GM19099 (cell line): ENCODE data around the gene HOXB9.

Experiments
- POLR2A ChIP-seq: IDR thresholded peaks from 3 replicates; pipeline ENCODE4 v1.6.1; 2011; ENCODE audit warnings: low read depth; ENCODE audit not compliant: insufficient read length; ENCODE audit errors: extremely low read depth

The HOXB9 gene

DNA sequence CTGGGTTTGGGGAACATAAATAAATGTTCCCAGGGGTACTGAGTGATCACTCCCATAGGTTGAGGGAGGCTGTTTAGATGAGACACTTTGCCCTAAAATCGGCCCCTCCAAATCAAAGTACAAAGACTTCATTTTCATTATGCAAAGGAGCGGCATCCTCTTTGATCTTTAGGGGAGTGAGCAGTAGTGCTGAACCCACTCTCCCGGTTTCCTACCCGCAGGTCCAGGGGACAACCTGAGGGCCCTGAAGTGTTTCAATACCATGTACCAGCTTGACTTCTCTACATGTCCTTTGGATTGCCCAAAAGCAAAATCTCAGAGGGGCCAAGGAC lies 25.0 kb downstream of the HOXB9 start:
- no peak for TF ChIP-seq POLR2A

DNA sequence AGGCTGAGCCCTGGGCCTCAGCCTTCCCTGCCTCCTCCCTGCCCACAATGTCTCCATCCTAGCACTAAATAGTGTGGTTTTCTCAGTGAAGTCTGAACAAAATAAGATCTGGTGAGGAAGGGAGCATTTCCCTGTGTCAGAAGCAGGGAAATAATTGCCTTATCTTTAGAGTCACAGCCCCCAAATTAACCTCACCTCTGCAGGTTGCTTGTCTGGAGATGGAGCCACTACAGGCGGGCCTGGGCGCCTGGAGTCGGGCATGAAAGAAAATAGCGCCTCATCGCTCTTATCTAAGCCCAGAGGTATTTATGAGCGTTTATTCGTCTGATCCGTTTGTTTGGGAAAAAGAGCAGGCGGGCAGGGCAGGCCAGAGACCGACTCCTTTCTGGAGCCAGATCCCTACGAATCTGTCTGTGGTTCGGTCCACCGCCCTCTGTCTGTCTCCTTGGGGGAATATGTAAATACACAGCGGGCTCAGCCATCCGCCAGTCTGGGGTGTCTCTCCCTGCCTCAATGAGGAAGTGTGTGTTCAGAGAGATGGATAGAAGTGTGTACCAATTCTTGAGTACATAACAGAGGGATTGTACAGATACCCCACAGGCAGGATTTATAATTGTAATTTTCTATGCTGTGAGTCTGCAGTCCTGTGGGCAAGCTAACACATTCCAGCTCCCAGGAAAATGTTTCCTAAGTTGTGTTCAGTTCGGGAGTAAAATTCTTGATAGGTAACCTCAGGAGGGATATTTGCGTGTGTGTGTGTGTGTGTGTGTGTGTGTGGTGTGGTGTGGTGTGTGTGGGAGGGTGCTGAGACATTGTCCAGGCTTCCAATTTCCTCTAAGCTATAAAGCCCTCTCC lies 25.7 kb downstream of the HOXB9 start:
- TF ChIP-seq POLR2A: no peak

DNA sequence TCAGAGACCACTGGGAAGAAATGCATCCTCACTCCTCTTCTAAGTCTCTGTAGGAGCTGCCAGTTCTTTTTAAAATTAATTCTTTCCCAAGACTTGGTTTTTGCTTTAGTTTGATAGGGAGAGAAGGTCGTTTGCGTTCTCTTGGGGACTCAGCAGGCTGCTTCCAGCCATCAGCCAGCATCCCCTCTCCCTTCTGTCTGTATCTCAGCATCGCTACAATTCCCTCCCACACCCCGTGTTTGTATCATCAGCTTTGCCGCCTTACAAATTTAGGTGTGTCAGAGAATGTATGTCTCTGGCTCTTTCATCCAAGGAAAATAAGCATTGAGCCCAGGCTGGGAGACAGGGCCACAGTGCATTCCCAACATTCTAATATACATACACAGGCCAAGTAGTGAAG lies 26.8 kb downstream of the HOXB9 start:
- TF ChIP-seq POLR2A: no peak

DNA sequence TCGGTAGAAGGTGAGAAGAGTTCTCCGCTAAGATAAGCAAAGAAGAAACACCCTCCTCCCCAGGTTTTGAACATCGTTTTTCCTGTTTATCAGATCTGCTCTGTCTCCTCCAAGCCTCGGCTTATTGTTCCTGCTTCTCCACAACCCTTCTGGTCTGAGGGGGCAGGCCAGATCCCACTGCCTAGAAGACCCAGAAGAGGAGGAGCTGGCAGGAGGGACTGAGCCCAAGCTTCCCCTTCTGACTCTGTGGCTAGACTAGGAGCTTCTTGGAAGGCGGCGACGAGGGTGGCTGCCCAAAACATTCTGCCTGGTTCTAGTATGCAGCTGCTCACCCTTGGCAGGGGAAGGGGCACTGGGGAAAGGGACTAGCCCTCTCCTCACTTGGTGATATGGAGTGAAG lies 27.4 kb downstream of the HOXB9 start:
- TF ChIP-seq POLR2A: no peak

DNA sequence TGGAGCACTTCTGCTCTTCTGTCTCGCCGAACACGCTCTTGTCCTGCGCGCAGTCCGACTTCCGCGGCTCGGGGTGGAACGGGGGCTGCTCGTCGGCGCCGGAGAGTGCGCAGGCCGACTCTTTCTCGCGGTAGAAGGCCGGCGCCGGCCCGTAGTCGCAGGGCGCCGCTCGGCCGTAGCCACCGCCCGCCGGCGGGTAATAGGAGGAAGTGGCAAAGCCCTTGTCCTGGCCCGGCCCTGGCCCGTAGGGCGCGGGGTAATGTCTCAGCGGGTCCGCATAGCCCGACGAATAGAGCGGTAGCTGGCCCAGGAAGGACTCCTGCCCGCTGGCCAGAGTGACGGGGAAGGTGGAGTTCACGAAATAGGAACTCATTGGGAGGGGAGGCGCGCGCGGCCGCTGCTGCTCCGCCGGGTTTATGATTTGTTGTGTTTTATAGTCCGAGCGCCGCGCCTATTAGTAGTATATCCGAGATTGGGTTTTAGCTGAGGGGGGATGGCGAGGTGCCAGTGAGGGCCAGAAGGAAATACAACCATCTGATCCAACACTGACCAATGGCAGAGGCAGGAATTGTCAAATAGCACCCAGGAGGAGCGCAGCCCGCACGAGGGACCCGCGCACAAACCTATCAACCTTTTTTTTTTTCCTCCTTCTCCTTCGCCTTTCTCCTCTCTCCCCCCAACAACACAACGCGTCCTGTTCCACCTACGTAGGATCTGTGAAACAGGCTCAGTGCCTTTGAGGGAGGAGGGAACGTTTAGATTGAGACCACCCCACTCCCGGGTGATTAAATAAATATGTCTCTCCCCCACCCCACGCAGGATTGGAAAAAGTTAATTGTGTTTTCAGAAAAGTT lies 28.2 kb downstream of the HOXB9 start:
- peak; percentile 37 for TF ChIP-seq POLR2A

DNA sequence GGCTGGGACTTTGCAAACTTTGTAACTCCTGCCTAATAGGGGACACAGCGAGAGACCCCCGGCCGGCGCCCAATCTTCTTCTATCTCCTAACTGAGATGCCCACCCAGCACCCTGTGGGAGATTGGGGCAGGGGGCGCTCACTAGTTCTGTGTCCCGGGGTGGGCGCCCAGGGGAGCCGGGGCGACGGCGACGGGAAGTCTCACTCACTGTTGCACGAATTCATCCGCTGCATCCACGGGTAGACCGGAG lies 28.7 kb downstream of the HOXB9 start:
- no peak for TF ChIP-seq POLR2A

DNA sequence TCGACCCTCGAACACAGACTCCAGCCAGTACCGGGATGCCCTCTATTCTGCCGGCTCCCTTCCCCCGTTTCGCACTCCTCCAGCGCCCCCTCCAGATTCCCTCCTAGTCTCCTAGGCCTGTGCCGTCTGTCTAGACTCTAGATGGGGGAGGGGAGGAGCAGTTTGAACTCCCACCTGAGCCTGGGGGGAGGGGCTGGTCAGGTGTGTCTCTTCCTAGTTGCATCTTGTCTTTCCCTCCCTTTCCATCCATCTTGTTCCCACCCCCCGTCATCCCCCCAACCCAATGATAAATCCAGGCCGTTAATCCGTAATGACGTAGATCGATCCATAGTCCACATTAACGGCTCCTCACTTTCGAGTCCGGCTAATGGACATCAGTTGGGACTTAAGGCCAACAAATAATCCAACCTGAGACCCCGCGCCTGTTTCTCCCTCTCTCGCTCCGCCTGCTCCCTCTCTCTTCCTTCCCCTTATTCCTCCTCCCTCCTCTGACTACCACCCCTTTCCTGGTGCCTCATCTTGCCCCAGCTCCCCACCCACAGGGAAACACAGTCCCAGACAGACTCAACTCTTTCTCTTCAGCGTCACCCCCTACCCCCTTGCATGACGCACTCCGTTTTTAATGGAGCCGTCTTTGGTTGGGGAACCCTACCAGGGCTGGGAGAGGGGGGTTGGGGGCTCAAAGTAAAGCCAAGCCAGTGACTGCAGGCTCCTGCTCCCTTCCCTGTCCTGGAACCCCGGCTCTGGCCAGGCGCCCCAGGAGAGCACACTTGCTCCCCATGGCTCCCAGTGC lies 29.2 kb downstream of the HOXB9 start:
- no peak for TF ChIP-seq POLR2A

DNA sequence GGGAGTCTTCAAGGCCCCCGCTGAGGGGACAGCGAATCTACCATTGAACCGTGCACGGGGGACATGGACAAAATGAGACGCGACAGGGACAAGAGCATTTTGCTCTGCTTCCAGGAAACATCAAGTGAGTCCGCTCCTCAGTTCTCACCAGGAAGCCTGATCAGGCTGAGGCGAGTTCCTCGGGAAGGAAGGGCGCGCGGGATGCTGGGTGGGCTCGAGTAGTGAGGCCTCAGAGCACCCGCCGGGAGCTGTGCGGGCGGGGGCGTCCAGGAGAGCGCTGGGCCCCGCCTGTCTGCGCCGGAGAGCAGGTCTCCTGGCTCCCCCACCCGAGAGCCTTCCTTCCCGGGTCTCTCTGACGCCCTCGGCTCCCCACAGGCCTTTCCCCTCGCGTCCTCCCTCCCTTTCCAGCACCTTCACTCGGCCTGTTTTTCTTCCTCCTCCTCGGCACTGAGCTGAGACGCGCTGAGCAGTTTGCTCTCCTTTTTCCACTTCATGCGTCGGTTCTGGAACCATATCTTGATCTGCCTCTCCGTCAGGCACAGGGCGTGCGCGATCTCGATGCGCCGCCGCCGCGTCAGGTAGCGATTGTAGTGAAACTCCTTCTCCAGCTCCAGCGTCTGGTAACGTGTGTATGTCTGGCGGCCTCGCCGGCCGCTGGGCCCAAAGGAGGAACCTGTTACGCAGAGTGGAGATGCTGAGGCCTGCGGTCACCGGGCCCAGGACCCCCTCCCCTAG lies 30.0 kb downstream of the HOXB9 start:
- no peak for TF ChIP-seq POLR2A

DNA sequence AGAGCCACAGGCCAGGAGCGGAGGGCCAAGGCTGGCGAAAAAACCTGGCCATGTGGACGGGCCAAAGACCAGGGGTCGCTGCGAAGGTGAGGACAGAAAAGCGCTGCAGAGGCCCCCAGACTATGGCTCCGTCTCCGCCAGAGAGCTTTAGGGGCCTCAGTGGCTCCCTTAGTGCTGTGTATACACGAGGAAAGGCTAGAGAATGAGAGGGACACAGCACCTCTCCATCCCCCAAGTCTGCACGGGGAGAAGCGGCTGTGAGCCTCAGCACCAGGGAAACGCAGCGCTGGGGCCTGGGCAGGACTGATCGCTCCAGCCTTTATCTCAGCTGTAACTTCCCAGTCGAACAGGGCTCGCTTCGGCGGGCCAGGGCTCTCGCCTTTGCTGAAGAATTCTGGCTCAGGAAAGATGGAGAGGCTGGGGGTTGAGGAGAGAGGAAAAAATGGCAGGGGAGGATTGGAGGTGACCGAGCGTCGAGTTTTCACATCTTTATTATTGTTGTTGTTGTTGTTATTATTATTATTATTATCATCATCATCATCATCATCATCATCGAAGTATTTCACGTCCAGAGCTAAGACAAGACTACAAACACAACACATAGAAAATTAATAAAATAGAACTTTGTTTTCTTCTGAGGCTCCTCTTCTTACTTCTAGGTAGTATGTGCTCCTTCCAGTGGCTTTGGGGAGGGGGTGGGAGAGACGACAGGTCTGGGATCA lies 30.7 kb downstream of the HOXB9 start:
- no peak for TF ChIP-seq POLR2A

DNA sequence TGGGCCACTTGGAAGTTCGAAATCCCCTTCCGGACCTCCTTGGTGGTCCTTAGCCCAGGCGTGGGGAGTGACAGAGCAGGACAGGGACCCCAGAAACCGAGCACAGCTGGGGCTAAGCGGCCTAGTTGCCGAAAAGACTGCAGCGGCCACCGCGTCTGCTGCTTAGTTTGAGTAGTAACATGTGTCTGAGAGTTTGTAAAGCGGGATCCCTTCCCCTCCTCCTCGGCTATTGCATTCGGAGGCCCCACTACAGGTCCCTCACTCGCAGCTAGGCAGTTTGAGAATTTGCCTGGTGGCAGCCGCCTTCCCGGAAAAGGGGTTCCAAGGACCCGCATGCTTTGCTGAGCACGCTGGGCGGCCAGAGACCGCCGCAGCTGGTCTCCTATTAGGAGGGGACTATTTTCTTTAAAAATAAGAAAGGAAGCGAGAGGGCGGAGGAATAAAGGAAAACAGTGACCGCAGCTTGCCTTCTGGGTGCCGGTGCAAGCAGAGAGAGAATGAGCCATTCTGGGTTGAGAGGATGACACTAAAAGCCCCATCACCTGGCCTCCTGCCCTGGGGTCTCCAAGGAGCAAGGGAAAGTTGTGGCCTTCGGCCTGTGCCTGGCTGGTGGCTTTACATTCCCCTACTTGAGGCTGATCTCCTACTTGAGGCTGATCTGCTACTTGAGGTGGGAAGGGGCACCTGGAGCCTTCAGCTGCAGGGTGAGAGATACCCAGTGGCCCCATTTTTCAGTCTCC lies 31.4 kb downstream of the HOXB9 start:
- no peak for TF ChIP-seq POLR2A

DNA sequence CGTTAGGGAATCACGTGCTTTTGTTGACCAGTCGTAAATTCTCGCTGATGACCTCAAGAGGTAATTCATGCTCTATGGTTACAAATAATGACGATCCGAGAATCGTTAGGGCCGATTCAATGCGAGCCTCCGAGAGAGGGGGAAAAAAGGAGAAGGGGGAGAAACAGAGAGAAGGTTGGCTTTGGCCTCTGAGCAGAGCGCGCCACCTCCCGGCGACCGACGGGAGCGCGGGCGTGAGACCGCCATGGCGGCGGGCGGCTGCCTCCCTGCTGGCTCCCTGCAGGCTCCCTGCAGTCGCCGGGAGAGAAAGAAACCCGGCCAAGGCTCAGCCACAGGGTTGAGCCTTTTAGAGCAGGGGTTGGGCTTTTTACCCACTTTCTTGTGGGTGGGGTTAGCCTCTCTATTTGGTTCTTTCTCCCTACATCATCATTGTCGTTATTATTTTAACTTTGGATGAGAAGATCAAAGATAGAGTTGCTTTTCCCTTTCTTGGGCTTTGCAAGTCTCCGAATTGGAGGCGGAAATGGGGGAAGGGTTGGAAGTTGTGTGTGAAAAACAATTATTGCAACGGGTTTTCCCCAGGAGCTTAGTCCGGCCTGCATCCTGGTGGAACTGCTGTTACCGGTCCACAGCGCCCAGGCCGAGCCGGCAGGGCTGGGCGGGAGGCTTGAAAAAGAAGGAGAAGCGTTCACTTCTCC lies 32.2 kb downstream of the HOXB9 start:
- no peak for TF ChIP-seq POLR2A

DNA sequence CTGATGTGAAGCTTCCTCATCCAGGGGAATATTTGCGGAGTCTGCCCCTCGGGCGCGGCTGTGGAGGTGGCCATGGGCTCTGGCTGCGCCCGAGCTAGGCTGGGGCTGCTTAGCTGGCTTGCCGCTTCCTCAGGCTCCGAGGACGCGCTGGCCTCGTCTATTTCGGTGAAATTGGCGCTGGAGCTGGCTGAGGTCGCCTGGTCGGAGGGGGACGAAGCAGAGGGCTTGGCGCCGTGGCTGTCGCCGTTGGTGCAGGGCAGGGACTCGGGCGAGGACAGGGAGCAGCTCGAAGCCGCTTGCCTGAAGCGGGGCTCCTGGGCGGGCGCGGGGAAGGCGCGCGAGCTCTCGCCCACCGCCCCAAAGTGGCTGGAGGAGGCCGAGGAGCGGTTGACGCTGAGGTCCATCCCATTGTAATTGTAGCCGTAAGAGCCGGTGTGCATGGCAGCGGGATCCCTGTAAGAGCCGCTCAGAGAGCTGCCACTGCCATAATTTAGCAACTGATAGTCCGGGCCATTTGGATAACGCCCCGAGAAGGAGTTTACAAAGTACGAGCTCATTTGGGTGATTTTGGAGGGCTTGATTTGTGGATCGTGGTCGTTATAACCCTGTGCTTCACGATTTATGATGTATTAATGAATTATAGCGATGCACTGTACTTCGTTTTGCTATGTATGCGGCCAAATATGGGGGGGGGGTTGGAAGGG lies 32.9 kb downstream of the HOXB9 start, which contains the start of gene HOXB5:
Gene HOXB5, minus strand, starts transcription at position 654 of the 704 bp plus-strand sequence. Its CDS starts 97 bp downstream, at position 557.
- TF ChIP-seq POLR2A: no peak

DNA sequence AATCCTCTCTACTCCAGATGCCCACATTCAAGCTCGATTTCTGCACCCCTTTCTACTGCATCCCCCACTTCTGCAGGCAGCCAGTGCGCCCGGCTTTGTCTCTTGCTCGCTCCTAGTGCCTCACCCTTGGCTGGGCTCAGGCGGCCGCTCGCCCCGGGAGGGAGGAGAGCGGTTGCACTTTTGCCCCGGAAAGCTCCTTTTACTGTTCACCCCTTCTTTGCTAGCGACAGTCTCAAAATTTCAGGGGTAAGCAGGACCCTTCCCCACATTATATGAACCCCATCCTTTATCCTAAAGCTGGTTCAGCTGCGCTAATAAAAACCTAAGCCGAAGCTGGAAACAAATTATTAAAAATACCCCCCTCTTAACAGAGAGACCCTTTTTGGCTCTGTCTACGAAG lies 33.6 kb downstream of the HOXB9 start:
- TF ChIP-seq POLR2A: no peak

DNA sequence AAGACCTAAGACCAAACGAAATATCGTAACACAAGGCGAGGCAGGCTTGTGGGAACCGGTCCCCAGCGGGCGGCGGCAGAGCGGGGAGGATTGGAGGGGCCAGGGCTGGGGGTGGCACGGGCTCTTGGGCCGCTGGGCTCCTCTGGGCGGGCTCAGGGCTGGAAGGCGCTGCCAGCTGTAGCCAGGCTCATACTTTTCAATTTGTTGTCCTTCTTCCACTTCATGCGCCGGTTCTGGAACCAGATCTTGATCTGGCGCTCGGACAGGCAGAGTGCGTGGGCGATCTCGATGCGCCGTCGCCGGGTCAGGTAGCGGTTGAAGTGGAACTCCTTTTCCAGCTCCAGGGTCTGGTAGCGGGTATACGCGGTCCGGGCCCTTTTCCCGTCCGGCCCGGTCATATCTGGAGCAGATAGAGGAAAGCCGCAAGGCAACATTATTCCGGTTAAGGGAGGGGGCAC lies 34.1 kb downstream of the HOXB9 start:
- TF ChIP-seq POLR2A: no peak
